B cell (primary cell): ENCODE data around the gene MAD1L1.

ENCODE experiments used
- EZH2 ChIP-seq: IDR thresholded peaks from 2 replicates; pipeline ENCODE4 v1.6.1; 2012; ENCODE audit warnings: borderline replicate concordance, low read depth, mild to moderate bottlenecking, moderate library complexity, low read length; ENCODE audit not compliant: insufficient read depth, poor library complexity, severe bottlenecking
- TF ChIP-seq, protein P1 (sequence below): fragments of 200-600 bp; IDR thresholded peaks from one replicate; pipeline ENCODE4 v1.8.0; 2022; ENCODE audit warnings: antibody characterized with exemption, mild to moderate bottlenecking

DNA sequence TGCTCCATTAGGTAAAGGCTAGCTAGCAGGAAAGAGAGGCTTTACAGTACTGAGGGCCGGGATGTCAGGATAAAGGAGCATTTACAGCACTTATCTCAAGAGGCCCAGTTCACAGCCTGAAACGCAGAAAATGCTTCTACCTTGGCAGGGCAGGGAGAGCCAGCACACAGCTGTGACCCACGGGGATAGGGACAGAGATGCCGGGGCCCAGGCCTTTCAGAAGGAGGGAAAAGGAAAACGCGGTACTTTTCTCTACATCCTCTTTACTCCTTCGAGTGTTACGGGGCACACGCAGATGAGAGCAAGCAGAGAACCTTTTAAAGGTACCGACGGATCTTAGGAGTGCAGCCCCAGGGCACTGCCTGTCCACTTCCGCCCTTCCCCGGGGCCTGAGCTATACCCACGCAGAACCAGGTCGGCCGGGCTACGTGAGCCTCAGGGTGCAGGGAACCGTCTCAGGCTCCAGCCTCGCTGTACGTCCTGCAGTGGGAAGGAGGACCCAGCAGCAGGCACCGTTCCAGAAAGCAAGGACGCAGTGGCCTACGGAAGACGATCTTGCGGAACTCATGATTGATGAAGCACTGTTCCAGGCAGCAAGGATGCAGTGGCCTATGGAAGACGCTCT is 330.4 kb downstream of the MAD1L1 start:
- TF ChIP-seq, protein P1, sequence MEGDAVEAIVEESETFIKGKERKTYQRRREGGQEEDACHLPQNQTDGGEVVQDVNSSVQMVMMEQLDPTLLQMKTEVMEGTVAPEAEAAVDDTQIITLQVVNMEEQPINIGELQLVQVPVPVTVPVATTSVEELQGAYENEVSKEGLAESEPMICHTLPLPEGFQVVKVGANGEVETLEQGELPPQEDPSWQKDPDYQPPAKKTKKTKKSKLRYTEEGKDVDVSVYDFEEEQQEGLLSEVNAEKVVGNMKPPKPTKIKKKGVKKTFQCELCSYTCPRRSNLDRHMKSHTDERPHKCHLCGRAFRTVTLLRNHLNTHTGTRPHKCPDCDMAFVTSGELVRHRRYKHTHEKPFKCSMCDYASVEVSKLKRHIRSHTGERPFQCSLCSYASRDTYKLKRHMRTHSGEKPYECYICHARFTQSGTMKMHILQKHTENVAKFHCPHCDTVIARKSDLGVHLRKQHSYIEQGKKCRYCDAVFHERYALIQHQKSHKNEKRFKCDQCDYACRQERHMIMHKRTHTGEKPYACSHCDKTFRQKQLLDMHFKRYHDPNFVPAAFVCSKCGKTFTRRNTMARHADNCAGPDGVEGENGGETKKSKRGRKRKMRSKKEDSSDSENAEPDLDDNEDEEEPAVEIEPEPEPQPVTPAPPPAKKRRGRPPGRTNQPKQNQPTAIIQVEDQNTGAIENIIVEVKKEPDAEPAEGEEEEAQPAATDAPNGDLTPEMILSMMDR, result no peak
- TF ChIP-seq EZH2, result no peak
